ENCODE measurements around the gene LIPC. TPM values are rescaled to one million over a fixed set of nuclear protein-coding genes. Genes with fewer than 3 reads are reported as not detected.

The LIPC gene
- total RNA-seq, 1 experiment from 2014 or later = not detected

DNA sequence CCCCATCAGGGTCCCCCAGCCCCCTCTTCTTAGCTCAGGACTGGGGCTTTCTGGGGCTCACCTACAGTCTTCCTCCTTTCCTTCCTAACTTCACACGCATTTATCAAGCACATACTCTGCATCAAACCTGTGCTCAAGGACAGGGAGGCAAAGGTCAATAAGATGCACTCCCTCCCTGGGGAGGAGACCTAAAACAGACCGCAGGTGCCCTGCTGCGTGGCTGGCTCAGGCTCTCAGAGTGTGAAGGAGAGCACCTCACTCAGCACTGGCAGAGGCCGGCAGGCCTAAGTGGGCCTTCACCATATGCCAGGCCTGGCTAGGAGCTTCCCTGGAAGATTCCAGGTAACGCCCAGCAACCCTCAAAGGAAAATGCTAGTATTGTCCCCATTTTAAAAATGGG is 16.5 kb downstream of the LIPC start:
- Histone ChIP-seq H3K9me2 (ENCODE audit: insufficient read depth) (no peaks in the 10 kb centered on the region), H4K20me1 (ENCODE audit: insufficient read depth) (no peaks in the 10 kb centered on the region), H3K9me3 (ENCODE audit: control insufficient read depth in 1 of 2, insufficient read depth in 1 of 2, low read depth in 1 of 2, low read length in 2 of 2) (no peaks in the 10 kb centered on the region), H3K79me2 (ENCODE audit: insufficient read depth, low read length) (no peaks in the 10 kb centered on the region), H3K9ac (ENCODE audit: low read length) (no peak overlapping the region), H3K4me2 (ENCODE audit: low read length) (no peak overlapping the region), H3K4me1 (ENCODE audit: control insufficient read depth in 1 of 2, insufficient read depth in 2 of 2, low read length in 2 of 2) (no peaks in the 10 kb centered on the region), H3K27ac (ENCODE audit: low read depth, low read length) (no peak overlapping the region), H3K4me3 (replicated peaks in 1 of 2; ENCODE audit: low read depth in 1 of 2, low read length in 2 of 2) (no peak overlapping the region), H3K36me3 (ENCODE audit: control insufficient read depth in 1 of 2, insufficient read depth in 2 of 2, low read length in 2 of 2) (no peaks in the 10 kb centered on the region), H3K27me3 (ENCODE audit: insufficient read depth, low read length) (no peaks in the 10 kb centered on the region), H2AFZ (ENCODE audit: low read depth, low read length, poor library complexity, severe bottlenecking) (no peak overlapping the region)
- CTCF ChIA-PET = no interaction called here
- RAD21 ChIA-PET (ENCODE audit: low non-redundant PET in 1 of 2, low total read pairs in 2 of 2, uncharacterized antibody in 2 of 2, unreplicated experiment in 2 of 2) = no interaction called here
- BruUV-seq (replicated peaks) = no TSS peak
- TF ChIP-seq SIN3A (IDR thresholded peaks at IDR 0.05; ENCODE audit: low read depth) (no peak), CBX3 (IDR thresholded peaks at IDR 0.05; ENCODE audit: low read depth) (no peak), TCF7L2 (IDR thresholded peaks at IDR 0.05; ENCODE audit: borderline replicate concordance, extremely low read depth, insufficient read depth, insufficient read length) (no peak), SRF (IDR thresholded peaks at IDR 0.05; ENCODE audit: low read depth) (no peak), EZH2phosphoT487 (IDR thresholded peaks at IDR 0.05; ENCODE audit: borderline replicate concordance) (no peak), ZFX (IDR thresholded peaks at IDR 0.05) (no peak), POLR2A (IDR thresholded peaks at IDR 0.05; ENCODE audit: borderline replicate concordance, extremely low read depth, insufficient read depth, insufficient read length) (no peak), ZNF274 (IDR thresholded peaks at IDR 0.05; ENCODE audit: low read depth, low read length) (no peak), EZH2 (IDR thresholded peaks at IDR 0.05) (no peak)
- TF ChIP-seq, protein P1, sequence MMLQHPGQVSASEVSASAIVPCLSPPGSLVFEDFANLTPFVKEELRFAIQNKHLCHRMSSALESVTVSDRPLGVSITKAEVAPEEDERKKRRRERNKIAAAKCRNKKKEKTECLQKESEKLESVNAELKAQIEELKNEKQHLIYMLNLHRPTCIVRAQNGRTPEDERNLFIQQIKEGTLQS (IDR thresholded peaks at IDR 0.05) = no peak
- TF ChIP-seq, protein P2, sequence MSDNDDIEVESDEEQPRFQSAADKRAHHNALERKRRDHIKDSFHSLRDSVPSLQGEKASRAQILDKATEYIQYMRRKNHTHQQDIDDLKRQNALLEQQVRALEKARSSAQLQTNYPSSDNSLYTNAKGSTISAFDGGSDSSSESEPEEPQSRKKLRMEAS (IDR thresholded peaks at IDR 0.05) = no peak
- TF ChIP-seq, protein P3, sequence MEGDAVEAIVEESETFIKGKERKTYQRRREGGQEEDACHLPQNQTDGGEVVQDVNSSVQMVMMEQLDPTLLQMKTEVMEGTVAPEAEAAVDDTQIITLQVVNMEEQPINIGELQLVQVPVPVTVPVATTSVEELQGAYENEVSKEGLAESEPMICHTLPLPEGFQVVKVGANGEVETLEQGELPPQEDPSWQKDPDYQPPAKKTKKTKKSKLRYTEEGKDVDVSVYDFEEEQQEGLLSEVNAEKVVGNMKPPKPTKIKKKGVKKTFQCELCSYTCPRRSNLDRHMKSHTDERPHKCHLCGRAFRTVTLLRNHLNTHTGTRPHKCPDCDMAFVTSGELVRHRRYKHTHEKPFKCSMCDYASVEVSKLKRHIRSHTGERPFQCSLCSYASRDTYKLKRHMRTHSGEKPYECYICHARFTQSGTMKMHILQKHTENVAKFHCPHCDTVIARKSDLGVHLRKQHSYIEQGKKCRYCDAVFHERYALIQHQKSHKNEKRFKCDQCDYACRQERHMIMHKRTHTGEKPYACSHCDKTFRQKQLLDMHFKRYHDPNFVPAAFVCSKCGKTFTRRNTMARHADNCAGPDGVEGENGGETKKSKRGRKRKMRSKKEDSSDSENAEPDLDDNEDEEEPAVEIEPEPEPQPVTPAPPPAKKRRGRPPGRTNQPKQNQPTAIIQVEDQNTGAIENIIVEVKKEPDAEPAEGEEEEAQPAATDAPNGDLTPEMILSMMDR (IDR thresholded peaks at IDR 0.05 in 2 of 3, conservative IDR thresholded peaks at IDR 0.05 in 1 of 3; ENCODE audit: borderline replicate concordance in 1 of 3, insufficient read depth in 1 of 3, low read depth in 2 of 3, low read length in 2 of 3) = no peak
- ATAC-seq = no peak
- POLR2A ChIA-PET = no interaction called here
- intact Hi-C loops (cut with micrococcal nuclease) = no loop called here
- no peak for DNase-seq (ENCODE audit: low read depth, low spot score)
